ENCODE data around the gene HOXC11.

Gene HOXC11

GRCh38 chr12:54026640-54027441 lies 53.9 kb downstream of the HOXC11 start:
- DNase-seq, result no peak

Data from NCI-H1048 (cell line).